Measurements from ENCODE around the gene GPR31.

Gene GPR31

DNA sequence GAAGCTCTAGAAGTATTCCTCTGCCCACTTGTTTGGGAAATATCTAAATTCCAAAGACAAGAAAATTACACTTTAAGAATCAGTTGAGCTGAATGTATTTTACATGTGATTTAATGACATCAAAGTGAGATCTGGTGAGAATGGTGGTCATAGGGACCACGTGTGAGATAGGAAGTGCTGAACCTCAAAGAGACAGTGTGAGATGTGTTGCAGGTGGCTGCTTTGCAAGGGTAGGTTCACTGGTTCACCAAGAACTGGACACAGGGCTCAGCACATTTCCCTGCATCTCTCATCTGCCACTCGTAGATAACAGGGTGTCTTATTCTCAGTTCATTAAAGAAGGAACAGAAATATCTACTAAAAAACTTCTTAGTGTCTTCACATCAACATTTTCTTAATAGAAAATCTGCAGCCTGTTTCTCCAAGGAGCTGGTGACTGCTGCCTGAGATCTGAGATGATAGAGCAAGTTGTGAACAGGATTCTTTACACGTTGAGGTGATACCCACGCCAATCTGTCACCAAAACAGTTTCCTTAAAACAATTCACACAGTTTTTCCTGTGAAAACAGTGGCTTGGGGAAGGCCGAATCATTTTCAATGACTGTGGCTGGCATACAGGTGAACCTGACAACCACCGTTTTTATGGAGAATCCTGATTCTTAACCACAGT lies 27.6 kb downstream of the GPR31 start:
- Histone ChIP-seq H3K4me3 (ENCODE audit: low read length, poor library complexity, severe bottlenecking) (no peak overlapping the region), H3K9me2 (replicated peaks; ENCODE audit: low read depth, low read length) (no peaks in the 10 kb centered on the region), H3K79me2 (ENCODE audit: insufficient read depth, low read length) (no peaks in the 10 kb centered on the region), H3F3A (ENCODE audit: low read depth) (no peaks in the 10 kb centered on the region), H3K4me1 (ENCODE audit: insufficient read depth, low read length, poor library complexity, severe bottlenecking) (no peaks in the 10 kb centered on the region), H3K36me3 (ENCODE audit: insufficient read depth, low read length) (no peaks in the 10 kb centered on the region), H3K27me3 (ENCODE audit: insufficient read depth, low read length, poor library complexity, severe bottlenecking) (no peaks in the 10 kb centered on the region), H4K20me1 (ENCODE audit: insufficient read depth, low read length, poor library complexity, severe bottlenecking) (no peaks in the 10 kb centered on the region), H3K4me2 (ENCODE audit: low read depth, low read length, poor library complexity, severe bottlenecking) (no peak overlapping the region), H3K9ac (ENCODE audit: low read depth, low read length, poor library complexity, severe bottlenecking) (no peak overlapping the region), H2AFZ (ENCODE audit: low read length) (no peak overlapping the region), H3K9me3 (ENCODE audit: insufficient read depth, low read depth, low read length) (no peaks in the 10 kb centered on the region)
- TF ChIP-seq EZH2phosphoT487 (IDR thresholded peaks at IDR 0.05; ENCODE audit: borderline replicate concordance), result no peak
- TF ChIP-seq, protein P1, sequence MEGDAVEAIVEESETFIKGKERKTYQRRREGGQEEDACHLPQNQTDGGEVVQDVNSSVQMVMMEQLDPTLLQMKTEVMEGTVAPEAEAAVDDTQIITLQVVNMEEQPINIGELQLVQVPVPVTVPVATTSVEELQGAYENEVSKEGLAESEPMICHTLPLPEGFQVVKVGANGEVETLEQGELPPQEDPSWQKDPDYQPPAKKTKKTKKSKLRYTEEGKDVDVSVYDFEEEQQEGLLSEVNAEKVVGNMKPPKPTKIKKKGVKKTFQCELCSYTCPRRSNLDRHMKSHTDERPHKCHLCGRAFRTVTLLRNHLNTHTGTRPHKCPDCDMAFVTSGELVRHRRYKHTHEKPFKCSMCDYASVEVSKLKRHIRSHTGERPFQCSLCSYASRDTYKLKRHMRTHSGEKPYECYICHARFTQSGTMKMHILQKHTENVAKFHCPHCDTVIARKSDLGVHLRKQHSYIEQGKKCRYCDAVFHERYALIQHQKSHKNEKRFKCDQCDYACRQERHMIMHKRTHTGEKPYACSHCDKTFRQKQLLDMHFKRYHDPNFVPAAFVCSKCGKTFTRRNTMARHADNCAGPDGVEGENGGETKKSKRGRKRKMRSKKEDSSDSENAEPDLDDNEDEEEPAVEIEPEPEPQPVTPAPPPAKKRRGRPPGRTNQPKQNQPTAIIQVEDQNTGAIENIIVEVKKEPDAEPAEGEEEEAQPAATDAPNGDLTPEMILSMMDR (conservative IDR thresholded peaks at IDR 0.05; ENCODE audit: low read length), result no peak

DNA sequence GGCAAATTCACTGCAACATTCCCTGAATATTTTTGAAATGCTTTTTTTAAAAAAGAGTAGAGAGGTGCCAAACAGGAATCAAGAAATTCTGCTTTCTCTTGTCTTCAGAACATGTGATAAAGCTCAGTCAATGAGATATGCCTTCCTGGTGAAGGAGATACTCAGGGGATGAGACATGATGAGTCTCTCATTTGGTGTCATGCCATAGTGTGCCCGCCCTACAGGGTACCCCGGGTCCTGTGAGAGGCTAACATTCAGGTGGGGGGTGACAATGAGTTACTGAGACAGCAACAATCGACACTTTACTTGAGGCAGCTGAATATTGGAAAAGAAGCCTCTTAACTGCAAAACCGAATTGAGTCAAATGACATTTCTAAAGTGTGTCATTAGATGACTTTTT lies 28.2 kb downstream of the GPR31 start:
- H4K20me1 ChIP-seq (ENCODE audit: insufficient read depth, low read length, poor library complexity, severe bottlenecking), result no peaks in the 10 kb centered on the region
- no peaks in the 10 kb centered on the region for H3K9me3 ChIP-seq (ENCODE audit: insufficient read depth, low read depth, low read length)
- no peaks in the 10 kb centered on the region for H3K9me2 ChIP-seq (replicated peaks; ENCODE audit: low read depth, low read length)
- no peak overlapping the region for H3K4me2 ChIP-seq (ENCODE audit: low read depth, low read length, poor library complexity, severe bottlenecking)
- H3K27me3 ChIP-seq (ENCODE audit: insufficient read depth, low read length, poor library complexity, severe bottlenecking), result no peaks in the 10 kb centered on the region
- H3K9ac ChIP-seq (ENCODE audit: low read depth, low read length, poor library complexity, severe bottlenecking), result no peak overlapping the region
- H3F3A ChIP-seq (ENCODE audit: low read depth), result no peaks in the 10 kb centered on the region
- H3K79me2 ChIP-seq (ENCODE audit: insufficient read depth, low read length), result no peaks in the 10 kb centered on the region
- H3K4me3 ChIP-seq (ENCODE audit: low read length, poor library complexity, severe bottlenecking), result no peak overlapping the region
- TF ChIP-seq, protein P1 (conservative IDR thresholded peaks at IDR 0.05; ENCODE audit: low read length), result no peak
- no peak for TF ChIP-seq EZH2phosphoT487 (IDR thresholded peaks at IDR 0.05; ENCODE audit: borderline replicate concordance)
- H3K36me3 ChIP-seq (ENCODE audit: insufficient read depth, low read length), result no peaks in the 10 kb centered on the region
- H3K4me1 ChIP-seq (ENCODE audit: insufficient read depth, low read length, poor library complexity, severe bottlenecking), result no peaks in the 10 kb centered on the region
- H2AFZ ChIP-seq (ENCODE audit: low read length), result no peak overlapping the region

DNA sequence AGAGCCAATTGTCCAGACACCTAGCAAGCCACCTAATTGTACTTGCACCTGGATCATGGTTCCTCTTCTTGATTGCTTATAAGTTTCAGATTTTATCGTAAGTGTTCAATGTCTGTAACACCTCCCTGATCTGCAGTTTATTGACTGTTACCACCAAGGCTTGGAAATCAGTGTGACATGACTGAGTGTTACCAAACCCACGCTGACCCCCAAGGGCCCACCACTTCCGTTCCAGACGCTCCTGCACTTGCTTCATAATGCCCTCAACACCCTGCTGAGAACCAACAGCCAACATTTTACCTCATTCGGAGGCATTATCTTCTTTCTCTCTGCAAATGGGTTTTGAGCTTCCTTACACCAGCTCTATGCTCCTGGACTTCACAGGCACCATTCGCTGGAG lies 28.6 kb downstream of the GPR31 start:
- Histone ChIP-seq H3K9me3 (ENCODE audit: insufficient read depth, low read depth, low read length) (no peaks in the 10 kb centered on the region), H3K4me2 (ENCODE audit: low read depth, low read length, poor library complexity, severe bottlenecking) (no peak overlapping the region), H3K9ac (ENCODE audit: low read depth, low read length, poor library complexity, severe bottlenecking) (no peak overlapping the region), H3K4me1 (ENCODE audit: insufficient read depth, low read length, poor library complexity, severe bottlenecking) (no peaks in the 10 kb centered on the region), H3K36me3 (ENCODE audit: insufficient read depth, low read length) (no peaks in the 10 kb centered on the region), H3F3A (ENCODE audit: low read depth) (no peaks in the 10 kb centered on the region), H3K4me3 (ENCODE audit: low read length, poor library complexity, severe bottlenecking) (no peak overlapping the region), H4K20me1 (ENCODE audit: insufficient read depth, low read length, poor library complexity, severe bottlenecking) (no peaks in the 10 kb centered on the region), H3K27me3 (ENCODE audit: insufficient read depth, low read length, poor library complexity, severe bottlenecking) (no peaks in the 10 kb centered on the region), H3K79me2 (ENCODE audit: insufficient read depth, low read length) (no peaks in the 10 kb centered on the region), H3K9me2 (replicated peaks; ENCODE audit: low read depth, low read length) (no peaks in the 10 kb centered on the region), H2AFZ (ENCODE audit: low read length) (no peak overlapping the region)
- TF ChIP-seq EZH2phosphoT487 (IDR thresholded peaks at IDR 0.05; ENCODE audit: borderline replicate concordance), result no peak
- TF ChIP-seq, protein P1 (conservative IDR thresholded peaks at IDR 0.05; ENCODE audit: low read length), result no peak

Data from Loucy (cell line).